ENCODE results near the gene GINS1. TPM values are rescaled to one million over a fixed set of nuclear protein-coding genes. Genes with fewer than 3 reads are reported as not detected.

GINS1 gene
- total and polyA plus RNA-seq, 2 experiments from 2014 or later = 32.0 to 65.4 TPM

DNA sequence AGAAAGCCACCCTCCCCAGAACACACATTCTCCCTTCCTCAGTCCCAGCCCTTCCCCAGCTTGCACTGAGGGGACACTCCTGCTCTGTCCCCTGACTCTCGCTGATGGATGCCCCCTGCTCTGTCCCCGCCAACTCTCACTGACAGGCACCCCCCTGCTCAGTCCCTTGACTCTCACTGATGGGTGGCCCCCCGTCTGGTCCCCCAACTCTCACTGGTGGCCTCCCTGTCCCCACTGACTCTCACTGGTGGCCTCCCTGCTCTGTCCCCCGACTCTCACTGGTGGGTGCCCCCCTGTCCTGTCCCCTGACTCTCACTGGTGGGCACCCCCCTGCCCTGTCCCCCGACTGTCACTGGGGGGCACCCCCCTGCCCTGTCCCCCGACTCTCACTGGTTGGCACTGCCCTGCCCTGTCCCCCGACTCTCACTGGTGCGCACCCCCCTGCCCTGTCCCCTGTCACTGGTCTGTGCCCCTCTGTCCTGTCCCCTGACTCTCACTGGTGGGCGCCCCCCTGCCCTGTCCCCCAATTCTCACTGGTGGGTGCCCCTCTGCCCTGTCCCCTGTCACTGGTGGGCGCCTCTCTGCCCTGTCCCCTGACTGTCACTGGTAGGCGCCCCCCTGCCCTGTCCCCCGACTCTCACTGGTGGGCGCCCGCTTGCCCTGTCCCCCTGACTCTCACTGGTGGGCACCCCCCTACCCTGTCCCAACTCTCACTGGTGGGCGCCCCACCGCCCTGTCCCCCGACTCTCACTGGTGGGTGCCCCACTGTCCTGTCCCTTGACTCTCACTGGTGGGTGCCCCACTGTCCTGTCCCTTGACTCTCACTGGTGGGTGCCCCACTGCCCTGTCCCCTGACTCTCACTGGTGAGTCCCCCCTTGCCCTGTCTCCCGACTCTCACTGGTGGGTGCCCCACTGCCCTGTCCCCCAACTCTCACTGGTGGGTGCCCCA is 60.9 kb downstream of the GINS1 start:
- Mint-ChIP-seq H3K27ac (no peak overlapping the region), H3K36me3 (ENCODE audit: low read depth) (peaks cover 72% of the 10 kb centered on the region), H3K9me3 (no peaks in the 10 kb centered on the region; the same call in 2 of the 3 replicates), H3K4me1 (peaks cover 3% of the 10 kb centered on the region; the same call in 2 of the 3 replicates), H3K27me3 (ENCODE audit: insufficient read depth, low read depth, poor library complexity) (peaks cover 13% of the 10 kb centered on the region), H3K4me3 (no peak overlapping the region)
- Histone ChIP-seq H3K4me1 (ENCODE audit: insufficient read depth) (no peaks in the 10 kb centered on the region), H4K20me1 (replicated peaks; ENCODE audit: insufficient read depth) (peaks cover 4% of the 10 kb centered on the region), H3K79me2 (replicated peaks; ENCODE audit: insufficient read depth) (no peaks in the 10 kb centered on the region), H3K27ac (ENCODE audit: low read depth) (no peak overlapping the region), H3K27me3 (ENCODE audit: insufficient read depth) (no peaks in the 10 kb centered on the region), H3K36me3 (ENCODE audit: insufficient read depth) (no peaks in the 10 kb centered on the region), H3K4me3 (no peak overlapping the region), H2AFZ (no peak overlapping the region), H3K9me2 (ENCODE audit: insufficient read depth) (no peaks in the 10 kb centered on the region), H3K4me2 (no peak overlapping the region), H3F3A (replicated peaks; ENCODE audit: low read depth) (no peaks in the 10 kb centered on the region)
- no peak for DNase-seq (ENCODE audit: low spot score)
- ATAC-seq = no peak
- TF ChIP-seq EZH2 (IDR thresholded peaks at IDR 0.05; ENCODE audit: low read depth, unreplicated experiment) = no peak
- no peak for TF ChIP-seq JUNB (IDR thresholded peaks at IDR 0.05; ENCODE audit: unreplicated experiment)
- TF ChIP-seq, protein P1, sequence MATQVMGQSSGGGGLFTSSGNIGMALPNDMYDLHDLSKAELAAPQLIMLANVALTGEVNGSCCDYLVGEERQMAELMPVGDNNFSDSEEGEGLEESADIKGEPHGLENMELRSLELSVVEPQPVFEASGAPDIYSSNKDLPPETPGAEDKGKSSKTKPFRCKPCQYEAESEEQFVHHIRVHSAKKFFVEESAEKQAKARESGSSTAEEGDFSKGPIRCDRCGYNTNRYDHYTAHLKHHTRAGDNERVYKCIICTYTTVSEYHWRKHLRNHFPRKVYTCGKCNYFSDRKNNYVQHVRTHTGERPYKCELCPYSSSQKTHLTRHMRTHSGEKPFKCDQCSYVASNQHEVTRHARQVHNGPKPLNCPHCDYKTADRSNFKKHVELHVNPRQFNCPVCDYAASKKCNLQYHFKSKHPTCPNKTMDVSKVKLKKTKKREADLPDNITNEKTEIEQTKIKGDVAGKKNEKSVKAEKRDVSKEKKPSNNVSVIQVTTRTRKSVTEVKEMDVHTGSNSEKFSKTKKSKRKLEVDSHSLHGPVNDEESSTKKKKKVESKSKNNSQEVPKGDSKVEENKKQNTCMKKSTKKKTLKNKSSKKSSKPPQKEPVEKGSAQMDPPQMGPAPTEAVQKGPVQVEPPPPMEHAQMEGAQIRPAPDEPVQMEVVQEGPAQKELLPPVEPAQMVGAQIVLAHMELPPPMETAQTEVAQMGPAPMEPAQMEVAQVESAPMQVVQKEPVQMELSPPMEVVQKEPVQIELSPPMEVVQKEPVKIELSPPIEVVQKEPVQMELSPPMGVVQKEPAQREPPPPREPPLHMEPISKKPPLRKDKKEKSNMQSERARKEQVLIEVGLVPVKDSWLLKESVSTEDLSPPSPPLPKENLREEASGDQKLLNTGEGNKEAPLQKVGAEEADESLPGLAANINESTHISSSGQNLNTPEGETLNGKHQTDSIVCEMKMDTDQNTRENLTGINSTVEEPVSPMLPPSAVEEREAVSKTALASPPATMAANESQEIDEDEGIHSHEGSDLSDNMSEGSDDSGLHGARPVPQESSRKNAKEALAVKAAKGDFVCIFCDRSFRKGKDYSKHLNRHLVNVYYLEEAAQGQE (IDR thresholded peaks at IDR 0.05; ENCODE audit: unreplicated experiment) = no peak
- no peak for TF ChIP-seq CREB1 (CRISPR knock-in tag; IDR thresholded peaks at IDR 0.05; ENCODE audit: low read depth)
- TF ChIP-seq POLR2AphosphoS5 (IDR thresholded peaks at IDR 0.05; ENCODE audit: low read depth) = no peak
- TF ChIP-seq, protein P2, sequence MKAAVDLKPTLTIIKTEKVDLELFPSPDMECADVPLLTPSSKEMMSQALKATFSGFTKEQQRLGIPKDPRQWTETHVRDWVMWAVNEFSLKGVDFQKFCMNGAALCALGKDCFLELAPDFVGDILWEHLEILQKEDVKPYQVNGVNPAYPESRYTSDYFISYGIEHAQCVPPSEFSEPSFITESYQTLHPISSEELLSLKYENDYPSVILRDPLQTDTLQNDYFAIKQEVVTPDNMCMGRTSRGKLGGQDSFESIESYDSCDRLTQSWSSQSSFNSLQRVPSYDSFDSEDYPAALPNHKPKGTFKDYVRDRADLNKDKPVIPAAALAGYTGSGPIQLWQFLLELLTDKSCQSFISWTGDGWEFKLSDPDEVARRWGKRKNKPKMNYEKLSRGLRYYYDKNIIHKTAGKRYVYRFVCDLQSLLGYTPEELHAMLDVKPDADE (IDR thresholded peaks at IDR 0.05) = no peak
- TF ChIP-seq NANOG (IDR thresholded peaks at IDR 0.05; ENCODE audit: borderline replicate concordance) = no peak
- TF ChIP-seq, protein P3, sequence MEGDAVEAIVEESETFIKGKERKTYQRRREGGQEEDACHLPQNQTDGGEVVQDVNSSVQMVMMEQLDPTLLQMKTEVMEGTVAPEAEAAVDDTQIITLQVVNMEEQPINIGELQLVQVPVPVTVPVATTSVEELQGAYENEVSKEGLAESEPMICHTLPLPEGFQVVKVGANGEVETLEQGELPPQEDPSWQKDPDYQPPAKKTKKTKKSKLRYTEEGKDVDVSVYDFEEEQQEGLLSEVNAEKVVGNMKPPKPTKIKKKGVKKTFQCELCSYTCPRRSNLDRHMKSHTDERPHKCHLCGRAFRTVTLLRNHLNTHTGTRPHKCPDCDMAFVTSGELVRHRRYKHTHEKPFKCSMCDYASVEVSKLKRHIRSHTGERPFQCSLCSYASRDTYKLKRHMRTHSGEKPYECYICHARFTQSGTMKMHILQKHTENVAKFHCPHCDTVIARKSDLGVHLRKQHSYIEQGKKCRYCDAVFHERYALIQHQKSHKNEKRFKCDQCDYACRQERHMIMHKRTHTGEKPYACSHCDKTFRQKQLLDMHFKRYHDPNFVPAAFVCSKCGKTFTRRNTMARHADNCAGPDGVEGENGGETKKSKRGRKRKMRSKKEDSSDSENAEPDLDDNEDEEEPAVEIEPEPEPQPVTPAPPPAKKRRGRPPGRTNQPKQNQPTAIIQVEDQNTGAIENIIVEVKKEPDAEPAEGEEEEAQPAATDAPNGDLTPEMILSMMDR (conservative IDR thresholded peaks at IDR 0.05; ENCODE audit: low read depth in 2 of 2) = no peak
